Fibroblast of mammary gland (primary cell): Measurements from ENCODE around the gene AP5S1.

Experiments
- DNase-seq: peaks from one replicate; pipeline ENCODE4 v3.0.0-alpha.2; 2010; ENCODE audit warnings: low read depth
- H3K4me3 ChIP-seq: 2 replicates; pipeline ENCODE4 v1.5.1; 2011; ENCODE audit warnings: low read depth, mild to moderate bottlenecking, low read length, moderate library complexity; ENCODE audit not compliant: control insufficient read depth
- TF ChIP-seq, protein P1 (sequence below): conservative IDR thresholded peaks from 2 replicates; pipeline ENCODE4 v1.5.1; 2011; ENCODE audit warnings: low read depth, low read length, inconsistent platforms; ENCODE audit not compliant: control insufficient read depth, insufficient read depth

The AP5S1 gene

DNA sequence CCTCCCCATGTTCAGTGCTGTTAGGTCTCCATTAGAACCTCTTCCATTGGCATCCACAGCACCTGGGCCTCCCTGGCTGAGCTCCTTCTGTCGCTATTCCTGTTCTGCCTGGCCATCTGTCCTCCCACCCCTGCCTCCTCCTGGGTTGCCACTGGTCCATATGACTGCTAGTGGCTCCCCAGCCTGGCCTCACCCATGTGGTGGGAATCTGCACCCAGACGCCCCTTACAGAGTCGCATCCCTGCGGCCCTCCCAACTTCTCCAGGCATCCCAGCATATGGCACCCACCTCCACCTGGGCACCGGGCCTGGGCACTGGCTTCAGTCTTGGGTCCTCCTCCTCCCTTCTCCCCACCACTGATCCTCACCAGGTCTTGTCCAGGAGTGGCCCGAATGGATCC lies 16.5 kb upstream of the AP5S1 start:
- no peak overlapping the region for H3K4me3 ChIP-seq
- no peak for DNase-seq
- TF ChIP-seq, protein P1, sequence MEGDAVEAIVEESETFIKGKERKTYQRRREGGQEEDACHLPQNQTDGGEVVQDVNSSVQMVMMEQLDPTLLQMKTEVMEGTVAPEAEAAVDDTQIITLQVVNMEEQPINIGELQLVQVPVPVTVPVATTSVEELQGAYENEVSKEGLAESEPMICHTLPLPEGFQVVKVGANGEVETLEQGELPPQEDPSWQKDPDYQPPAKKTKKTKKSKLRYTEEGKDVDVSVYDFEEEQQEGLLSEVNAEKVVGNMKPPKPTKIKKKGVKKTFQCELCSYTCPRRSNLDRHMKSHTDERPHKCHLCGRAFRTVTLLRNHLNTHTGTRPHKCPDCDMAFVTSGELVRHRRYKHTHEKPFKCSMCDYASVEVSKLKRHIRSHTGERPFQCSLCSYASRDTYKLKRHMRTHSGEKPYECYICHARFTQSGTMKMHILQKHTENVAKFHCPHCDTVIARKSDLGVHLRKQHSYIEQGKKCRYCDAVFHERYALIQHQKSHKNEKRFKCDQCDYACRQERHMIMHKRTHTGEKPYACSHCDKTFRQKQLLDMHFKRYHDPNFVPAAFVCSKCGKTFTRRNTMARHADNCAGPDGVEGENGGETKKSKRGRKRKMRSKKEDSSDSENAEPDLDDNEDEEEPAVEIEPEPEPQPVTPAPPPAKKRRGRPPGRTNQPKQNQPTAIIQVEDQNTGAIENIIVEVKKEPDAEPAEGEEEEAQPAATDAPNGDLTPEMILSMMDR = no peak

DNA sequence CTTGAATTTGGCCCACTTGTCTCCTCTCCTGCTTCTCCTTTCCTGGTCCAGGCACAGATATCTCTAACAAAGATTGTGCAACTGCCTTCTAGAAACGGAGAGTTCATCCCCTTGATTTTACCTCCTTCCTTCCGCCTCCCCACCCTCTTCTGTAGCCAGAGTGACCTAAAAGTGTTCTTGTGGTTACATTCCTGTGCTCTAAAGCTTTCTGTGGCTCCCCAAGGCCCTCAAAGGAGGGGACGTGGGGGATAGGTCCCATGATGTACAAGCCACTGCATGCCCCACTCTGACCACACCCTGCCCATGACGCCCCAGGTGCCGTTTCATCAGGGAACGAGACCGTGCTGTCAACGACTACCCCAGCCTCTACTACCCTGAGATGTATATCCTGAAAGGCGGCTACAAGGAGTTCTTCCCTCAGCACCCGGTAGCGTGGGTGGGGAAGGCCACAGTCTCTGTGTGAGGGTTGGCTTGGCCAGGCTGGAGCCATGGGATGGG lies 16.0 kb upstream of the AP5S1 start:
- no peak overlapping the region for H3K4me3 ChIP-seq
- no peak for DNase-seq
- TF ChIP-seq, protein P1 = no peak

DNA sequence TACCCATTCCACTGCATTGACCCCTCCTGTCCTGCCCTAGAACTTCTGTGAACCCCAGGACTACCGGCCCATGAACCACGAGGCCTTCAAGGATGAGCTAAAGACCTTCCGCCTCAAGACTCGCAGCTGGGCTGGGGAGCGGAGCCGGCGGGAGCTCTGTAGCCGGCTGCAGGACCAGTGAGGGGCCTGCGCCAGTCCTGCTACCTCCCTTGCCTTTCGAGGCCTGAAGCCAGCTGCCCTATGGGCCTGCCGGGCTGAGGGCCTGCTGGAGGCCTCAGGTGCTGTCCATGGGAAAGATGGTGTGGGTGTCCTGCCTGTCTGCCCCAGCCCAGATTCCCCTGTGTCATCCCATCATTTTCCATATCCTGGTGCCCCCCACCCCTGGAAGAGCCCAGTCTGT lies 15.6 kb upstream of the AP5S1 start:
- no peak overlapping the region for H3K4me3 ChIP-seq
- TF ChIP-seq, protein P1 = no peak
- no peak for DNase-seq

DNA sequence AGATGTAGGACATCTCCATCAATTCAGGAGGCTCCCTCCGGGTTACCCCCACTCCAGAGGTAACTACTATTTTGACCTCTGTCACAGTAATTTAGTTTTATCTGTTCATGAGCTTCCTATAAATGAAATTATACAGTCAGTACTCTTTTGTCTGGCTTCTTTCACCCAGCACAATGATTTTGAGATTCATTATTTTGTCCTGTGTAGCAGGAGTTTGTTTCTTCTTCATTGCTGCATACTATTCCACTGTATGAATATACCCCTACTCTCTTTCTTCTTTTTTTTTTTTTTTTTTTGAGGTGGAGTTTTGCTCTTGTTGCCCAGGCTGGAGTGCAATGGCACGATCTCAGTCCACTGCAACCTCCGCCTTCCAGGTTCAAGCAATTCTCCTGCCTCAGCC lies 11.8 kb upstream of the AP5S1 start:
- DNase-seq = no peak
- TF ChIP-seq, protein P1 = no peak
- no peak overlapping the region for H3K4me3 ChIP-seq

DNA sequence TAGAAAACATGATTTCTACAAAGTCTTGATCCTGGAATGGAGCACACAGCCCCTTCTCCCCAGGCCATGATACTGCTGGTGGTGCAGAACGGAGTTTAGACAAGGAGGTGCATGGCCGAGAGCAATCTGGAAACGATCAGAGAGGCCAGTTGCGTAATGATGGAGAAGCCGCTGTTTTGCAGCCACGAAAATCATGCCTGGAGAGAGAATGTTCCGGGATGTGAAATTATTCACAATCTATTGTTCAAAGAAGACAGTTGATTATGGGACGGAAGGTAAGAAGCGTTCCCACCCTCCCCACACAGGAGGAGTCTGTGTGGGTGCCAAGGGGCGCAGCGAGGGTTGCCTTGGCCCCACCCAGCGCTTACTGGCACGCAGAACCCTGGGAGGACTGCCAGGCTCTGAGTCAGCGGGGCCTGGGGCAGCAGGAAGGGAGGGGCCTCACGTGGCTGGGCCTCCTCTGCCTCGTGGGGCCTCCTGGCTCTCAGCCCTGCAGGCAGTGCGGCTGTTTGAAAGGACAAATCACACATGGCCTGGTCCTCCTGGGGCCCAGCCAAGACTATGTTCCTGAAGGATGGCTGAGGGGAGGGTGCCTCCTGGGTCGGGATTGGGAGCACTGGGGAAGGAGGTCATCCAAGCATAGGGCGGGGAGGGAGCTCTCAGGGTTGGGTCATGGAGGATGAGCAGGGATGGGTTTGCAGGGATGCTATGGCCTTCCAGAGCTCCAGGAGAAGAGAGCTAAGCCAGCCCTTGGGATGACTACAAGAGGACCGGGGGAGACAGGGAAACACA lies 8.7 kb upstream of the AP5S1 start:
- peak; percentile 100 for DNase-seq
- peak overlapping the region; percentile 37 for H3K4me3 ChIP-seq
- TF ChIP-seq, protein P1 = no peak

DNA sequence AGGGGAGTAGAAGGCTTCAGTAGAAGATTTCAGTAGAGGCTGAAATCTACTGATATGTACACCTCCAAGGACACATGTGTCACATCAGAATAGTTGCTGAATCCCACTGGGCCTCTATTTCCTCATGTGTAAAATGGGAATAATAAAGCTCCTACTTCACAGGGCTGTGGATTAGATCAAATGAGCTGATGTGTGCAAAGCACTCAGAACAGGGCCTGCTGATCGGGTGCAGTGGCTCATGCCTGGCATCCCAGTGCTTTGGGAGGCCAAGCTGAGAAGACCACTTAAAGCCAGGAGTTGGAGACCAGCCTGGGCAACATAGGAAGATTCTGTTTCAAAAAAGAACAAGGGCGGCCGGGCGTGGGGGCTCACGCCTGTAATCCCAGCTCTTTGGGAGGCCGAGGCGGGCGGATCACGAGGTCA lies 8.1 kb upstream of the AP5S1 start:
- H3K4me3 ChIP-seq = no peak overlapping the region
- no peak for DNase-seq
- TF ChIP-seq, protein P1 = no peak
